IPS-20b (cell line): ENCODE data around the gene VPS13D.
A peak's percentile ranks its signal among the peaks of the same experiment; 100 is the strongest.

Experiments used
- H3K27ac ChIP-seq: one replicate; pipeline ENCODE4 v1.5.1; 2013; ENCODE audit warnings: low read length
- H3K27me3 ChIP-seq: 2 replicates; pipeline ENCODE4 v1.6.1; 2013; ENCODE audit warnings: mild to moderate bottlenecking, low read length, inconsistent platforms; ENCODE audit not compliant: insufficient read depth
- H3K36me3 ChIP-seq: 2 replicates; pipeline ENCODE4 v1.6.1; 2013; ENCODE audit warnings: low read depth, mild to moderate bottlenecking, inconsistent platforms, low read length, moderate library complexity; ENCODE audit not compliant: insufficient read depth
- H3K4me1 ChIP-seq: 2 replicates; pipeline ENCODE4 v1.6.1; 2013; ENCODE audit warnings: mild to moderate bottlenecking, control low read depth, inconsistent platforms, low read length, moderate library complexity; ENCODE audit not compliant: insufficient read depth
- H3K4me3 ChIP-seq: 2 replicates; pipeline ENCODE4 v1.5.1; 2013; ENCODE audit warnings: mild to moderate bottlenecking, low read length, inconsistent platforms
- H3K9ac ChIP-seq: 2 replicates; pipeline ENCODE4 v1.6.1; 2013; ENCODE audit warnings: low read depth, mild to moderate bottlenecking, inconsistent platforms, low read length, moderate library complexity
- H3K9me3 ChIP-seq: 2 replicates; pipeline ENCODE4 v1.6.1; 2013; ENCODE audit warnings: mild to moderate bottlenecking, low read depth, low read length, inconsistent platforms; ENCODE audit not compliant: insufficient read depth

VPS13D gene, protein sequence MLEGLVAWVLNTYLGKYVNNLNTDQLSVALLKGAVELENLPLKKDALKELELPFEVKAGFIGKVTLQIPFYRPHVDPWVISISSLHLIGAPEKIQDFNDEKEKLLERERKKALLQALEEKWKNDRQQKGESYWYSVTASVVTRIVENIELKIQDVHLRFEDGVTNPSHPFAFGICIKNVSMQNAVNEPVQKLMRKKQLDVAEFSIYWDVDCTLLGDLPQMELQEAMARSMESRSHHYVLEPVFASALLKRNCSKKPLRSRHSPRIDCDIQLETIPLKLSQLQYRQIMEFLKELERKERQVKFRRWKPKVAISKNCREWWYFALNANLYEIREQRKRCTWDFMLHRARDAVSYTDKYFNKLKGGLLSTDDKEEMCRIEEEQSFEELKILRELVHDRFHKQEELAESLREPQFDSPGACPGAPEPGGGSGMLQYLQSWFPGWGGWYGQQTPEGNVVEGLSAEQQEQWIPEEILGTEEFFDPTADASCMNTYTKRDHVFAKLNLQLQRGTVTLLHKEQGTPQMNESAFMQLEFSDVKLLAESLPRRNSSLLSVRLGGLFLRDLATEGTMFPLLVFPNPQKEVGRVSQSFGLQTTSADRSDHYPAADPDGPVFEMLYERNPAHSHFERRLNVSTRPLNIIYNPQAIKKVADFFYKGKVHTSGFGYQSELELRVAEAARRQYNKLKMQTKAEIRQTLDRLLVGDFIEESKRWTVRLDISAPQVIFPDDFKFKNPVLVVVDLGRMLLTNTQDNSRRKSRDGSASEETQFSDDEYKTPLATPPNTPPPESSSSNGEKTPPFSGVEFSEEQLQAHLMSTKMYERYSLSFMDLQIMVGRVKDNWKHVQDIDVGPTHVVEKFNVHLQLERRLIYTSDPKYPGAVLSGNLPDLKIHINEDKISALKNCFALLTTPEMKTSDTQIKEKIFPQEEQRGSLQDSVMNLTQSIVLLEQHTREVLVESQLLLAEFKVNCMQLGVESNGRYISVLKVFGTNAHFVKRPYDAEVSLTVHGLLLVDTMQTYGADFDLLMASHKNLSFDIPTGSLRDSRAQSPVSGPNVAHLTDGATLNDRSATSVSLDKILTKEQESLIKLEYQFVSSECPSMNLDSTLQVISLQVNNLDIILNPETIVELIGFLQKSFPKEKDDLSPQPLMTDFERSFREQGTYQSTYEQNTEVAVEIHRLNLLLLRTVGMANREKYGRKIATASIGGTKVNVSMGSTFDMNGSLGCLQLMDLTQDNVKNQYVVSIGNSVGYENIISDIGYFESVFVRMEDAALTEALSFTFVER (N-terminal part only)

DNA sequence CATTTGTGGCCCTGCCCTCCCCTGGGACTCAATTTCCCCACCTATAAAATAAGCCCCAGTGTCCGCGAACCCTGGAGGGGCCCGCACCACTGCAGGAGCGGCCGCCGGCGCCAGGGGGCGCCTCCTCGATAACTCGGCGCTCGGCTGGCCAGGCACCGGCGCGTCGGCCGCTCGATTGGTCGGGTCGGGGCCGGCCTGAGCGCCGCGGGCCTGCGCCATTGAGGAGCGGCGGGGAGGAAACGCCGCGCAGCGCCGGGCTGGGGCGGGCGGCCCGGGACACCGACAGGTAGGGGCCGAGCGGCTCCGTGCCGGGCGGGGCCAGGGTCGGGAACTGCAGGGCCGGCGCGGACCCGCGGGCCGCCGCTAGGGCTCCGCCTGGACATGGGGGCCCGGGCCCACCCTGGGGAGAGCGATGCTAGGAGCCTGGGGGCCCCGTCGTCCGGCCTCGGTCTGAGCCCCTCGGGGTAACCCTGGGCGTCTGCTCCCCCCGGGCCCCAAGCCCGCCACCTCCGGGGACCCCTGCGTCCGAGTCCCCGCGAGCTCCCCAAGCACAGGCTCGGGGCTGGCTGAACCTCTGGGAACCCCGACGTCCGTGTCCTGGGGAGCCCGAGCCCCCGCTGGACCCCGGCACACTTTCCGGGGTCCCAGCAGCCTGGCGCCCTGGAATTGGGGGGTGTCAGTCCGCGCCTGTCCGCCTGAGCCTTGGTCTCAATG is at the start of gene VPS13D:
Gene VPS13D, plus strand, starts transcription at position 196 of the 714 bp plus-strand sequence. CDS start 4,237 bp downstream, outside the sequence.
- peak within 1 kb of the TSS; percentile 91 for H3K4me3 ChIP-seq
- H3K9ac ChIP-seq, result peak within 1 kb of the TSS; percentile 72; the same call in 1 of the 2 replicates
- peaks cover 7% of the 10 kb centered on the region for H3K36me3 ChIP-seq
- H3K4me1 ChIP-seq, result peaks cover 10% of the 10 kb centered on the region
- H3K27ac ChIP-seq, result no peak within 1 kb of the TSS
- no peaks in the 10 kb centered on the region for H3K9me3 ChIP-seq
- H3K27me3 ChIP-seq, result no peaks in the 10 kb centered on the region

DNA sequence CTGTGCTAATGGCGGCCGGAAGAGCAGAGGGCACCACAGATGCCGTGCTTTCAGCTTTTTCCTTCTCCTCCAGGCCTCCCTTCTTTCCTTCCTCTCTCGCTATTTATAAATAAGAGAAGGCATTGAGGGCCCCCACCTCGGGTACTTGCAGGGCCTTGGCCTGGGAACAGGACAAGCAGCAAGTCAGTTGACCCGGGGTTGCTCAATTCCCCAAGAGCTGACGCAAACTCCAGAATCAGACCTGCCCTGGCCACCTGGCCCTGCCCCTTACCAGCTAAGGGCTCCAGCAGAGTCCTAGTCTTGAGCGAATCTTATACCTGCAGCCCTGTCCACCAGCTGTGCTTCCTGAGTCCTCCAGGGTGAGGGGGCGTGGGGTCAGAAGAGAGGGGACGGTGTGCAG is 49.5 kb upstream of the VPS13D start:
- Histone ChIP-seq H3K4me1 (peaks cover 5% of the 10 kb centered on the region; the same call in 1 of the 2 replicates), H3K9ac (no peak overlapping the region), H3K27me3 (no peaks in the 10 kb centered on the region), H3K27ac (no peak overlapping the region), H3K9me3 (no peaks in the 10 kb centered on the region; the same call in 1 of the 2 replicates), H3K4me3 (no peak overlapping the region), H3K36me3 (no peaks in the 10 kb centered on the region)

DNA sequence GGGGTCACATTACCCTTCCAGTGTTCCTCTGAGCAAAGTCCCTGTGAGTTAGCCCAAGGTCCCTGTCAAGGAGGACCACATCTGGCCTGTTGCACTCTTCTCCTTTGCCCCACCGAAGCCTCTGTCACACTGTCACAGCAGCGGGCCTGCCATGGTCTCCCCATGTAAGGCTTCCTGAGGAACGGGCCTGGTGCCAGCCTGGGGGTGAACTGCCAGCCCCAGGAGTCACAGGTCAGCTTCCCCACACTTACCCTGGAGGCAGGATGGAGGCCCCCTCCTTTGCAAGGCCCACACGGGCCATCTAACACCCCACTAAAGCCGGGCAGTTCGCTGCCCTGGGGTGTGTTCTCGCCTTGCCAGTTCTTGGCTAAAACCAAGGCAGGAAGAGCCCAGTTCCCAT is 48.9 kb upstream of the VPS13D start:
- no peaks in the 10 kb centered on the region for H3K27me3 ChIP-seq
- H3K27ac ChIP-seq, result no peak overlapping the region
- peaks cover 5% of the 10 kb centered on the region; the same call in 1 of the 2 replicates for H3K4me1 ChIP-seq
- H3K4me3 ChIP-seq, result no peak overlapping the region
- no peak overlapping the region for H3K9ac ChIP-seq
- no peaks in the 10 kb centered on the region; the same call in 1 of the 2 replicates for H3K9me3 ChIP-seq
- H3K36me3 ChIP-seq, result no peaks in the 10 kb centered on the region

DNA sequence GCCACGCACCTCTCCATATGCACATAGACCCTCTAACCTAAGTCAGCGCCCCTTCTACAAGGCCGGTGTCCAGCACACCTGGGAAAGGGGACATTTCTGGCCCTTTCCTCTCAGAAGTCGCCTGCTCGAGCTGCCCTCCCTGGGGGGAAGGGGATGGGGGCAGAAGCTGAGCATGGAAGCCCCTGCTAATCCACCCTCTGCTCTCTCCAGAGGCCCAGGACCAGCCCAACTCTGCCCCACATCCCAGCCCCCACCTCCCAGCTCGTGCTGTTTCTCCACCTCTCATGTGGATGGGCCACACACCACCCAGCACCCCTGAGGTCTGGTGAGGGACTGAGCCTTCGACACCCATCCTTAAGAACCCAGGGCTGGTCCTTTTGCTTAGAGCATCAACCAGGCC is 48.3 kb upstream of the VPS13D start:
- no peaks in the 10 kb centered on the region for H3K27me3 ChIP-seq
- peaks cover 5% of the 10 kb centered on the region; the same call in 1 of the 2 replicates for H3K4me1 ChIP-seq
- no peak overlapping the region for H3K4me3 ChIP-seq
- H3K9me3 ChIP-seq, result no peaks in the 10 kb centered on the region; the same call in 1 of the 2 replicates
- H3K36me3 ChIP-seq, result no peaks in the 10 kb centered on the region
- no peak overlapping the region for H3K9ac ChIP-seq
- H3K27ac ChIP-seq, result no peak overlapping the region

DNA sequence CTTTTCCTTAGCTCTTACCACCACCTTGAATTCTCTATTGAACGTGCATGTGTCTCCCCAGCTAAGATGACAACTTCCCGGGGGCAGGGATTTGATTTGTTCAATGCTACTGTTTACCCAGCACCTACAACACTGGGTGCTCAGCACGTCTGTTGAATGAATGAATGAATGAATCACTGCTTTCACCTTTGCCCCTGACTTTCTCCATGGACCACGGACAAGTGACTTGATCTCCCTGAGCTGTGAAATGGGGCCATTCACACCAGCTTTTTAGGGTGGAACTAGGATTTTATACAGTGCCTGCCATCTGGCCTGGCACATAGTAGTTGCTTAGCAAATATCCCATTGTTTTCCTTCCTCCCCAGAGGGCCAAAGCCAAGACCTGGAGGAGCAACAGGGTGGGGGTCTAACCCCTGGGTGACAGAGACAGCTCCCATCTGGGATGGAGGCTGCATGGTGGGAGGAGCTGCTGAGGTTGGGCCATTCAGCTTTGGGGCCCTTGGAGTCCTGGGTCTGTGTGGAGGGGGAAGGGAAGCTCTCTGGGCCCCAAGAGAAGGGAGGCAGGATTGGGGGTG is 47.3 kb upstream of the VPS13D start:
- H3K36me3 ChIP-seq, result no peaks in the 10 kb centered on the region
- no peaks in the 10 kb centered on the region for H3K27me3 ChIP-seq
- H3K4me1 ChIP-seq, result peaks cover 5% of the 10 kb centered on the region; the same call in 1 of the 2 replicates

DNA sequence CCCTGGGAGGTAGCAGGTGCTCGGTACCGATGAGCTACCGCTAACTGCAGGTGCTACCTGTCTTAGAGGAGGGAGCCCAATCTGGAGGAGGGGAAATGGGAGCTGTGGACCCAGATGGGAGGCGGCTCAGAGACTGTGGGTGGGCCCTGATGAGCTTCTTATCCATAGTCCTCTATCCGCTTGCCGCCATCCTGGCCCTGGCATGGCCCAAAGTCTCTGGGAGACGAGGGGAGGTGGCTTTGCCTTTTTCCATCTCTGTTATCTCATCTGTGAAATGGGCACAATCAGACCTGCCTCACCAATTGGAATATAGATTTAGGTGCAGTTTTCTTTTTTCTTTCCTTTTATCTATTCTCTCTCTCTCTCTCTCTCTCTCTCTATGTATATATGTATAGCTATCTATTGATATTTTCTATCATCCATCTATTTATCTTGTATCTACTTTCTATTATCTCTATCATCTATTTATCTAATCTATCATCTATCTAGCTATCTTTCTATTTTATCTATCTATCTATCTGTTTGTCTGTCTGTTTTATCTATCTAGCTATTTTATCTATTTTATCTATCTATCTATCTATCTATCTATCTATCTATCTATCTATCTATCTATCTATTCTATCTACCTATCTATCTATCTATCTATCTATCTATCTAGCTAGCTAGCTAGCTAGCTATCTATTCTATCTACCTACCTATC is 46.6 kb upstream of the VPS13D start:
- H3K27me3 ChIP-seq, result no peaks in the 10 kb centered on the region
- no peaks in the 10 kb centered on the region for H3K36me3 ChIP-seq
- H3K4me3 ChIP-seq, result no peak overlapping the region
- H3K27ac ChIP-seq, result no peak overlapping the region
- H3K9me3 ChIP-seq, result no peaks in the 10 kb centered on the region; the same call in 1 of the 2 replicates
- H3K4me1 ChIP-seq, result peaks cover 5% of the 10 kb centered on the region; the same call in 1 of the 2 replicates
- no peak overlapping the region for H3K9ac ChIP-seq

More for the DNA sequence above, 47.3 kb upstream of the VPS13D start:
- no peak overlapping the region for H3K27ac ChIP-seq
- no peak overlapping the region for H3K4me3 ChIP-seq
- no peak overlapping the region for H3K9ac ChIP-seq
- no peaks in the 10 kb centered on the region; the same call in 1 of the 2 replicates for H3K9me3 ChIP-seq

DNA sequence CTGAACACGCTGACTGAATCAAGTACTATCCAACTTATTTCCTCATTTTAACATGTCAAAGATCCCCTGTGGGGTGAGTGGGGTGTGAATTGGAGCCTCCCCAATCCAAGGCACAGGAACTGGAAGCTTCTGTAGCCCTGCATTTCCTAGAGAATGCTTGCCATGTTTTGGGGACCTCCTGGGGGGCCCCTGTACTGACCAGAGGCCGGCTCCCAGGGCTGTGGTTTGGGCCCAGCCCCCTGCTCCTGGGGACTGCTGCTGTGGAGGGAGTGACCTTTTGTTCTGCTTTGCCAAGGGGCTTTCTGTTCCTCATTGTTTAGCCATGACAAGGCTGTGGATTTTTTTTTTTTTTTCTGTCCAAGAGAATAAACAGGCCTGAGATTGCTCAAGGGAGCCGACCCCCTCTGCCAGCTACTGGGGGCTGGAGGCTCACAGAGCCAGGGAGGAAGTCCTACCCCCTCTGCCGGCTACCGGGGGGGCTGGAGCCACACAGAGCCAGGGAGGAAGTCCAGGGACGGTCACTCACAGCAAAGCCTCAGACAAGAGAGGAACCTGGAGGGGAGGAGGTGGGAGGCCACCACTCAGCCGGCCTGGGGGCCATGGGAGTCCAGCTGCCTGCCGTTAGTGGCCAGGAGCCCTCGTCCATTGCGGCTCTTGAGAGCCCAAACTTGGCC is 45.7 kb upstream of the VPS13D start:
- Histone ChIP-seq H3K27me3 (no peaks in the 10 kb centered on the region), H3K4me3 (no peak overlapping the region), H3K9me3 (no peaks in the 10 kb centered on the region; the same call in 1 of the 2 replicates), H3K9ac (peak overlapping the region; percentile 21; the same call in 1 of the 2 replicates), H3K4me1 (peaks cover 12% of the 10 kb centered on the region; the same call in 1 of the 2 replicates), H3K27ac (peak overlapping the region; percentile 71), H3K36me3 (no peaks in the 10 kb centered on the region)

DNA sequence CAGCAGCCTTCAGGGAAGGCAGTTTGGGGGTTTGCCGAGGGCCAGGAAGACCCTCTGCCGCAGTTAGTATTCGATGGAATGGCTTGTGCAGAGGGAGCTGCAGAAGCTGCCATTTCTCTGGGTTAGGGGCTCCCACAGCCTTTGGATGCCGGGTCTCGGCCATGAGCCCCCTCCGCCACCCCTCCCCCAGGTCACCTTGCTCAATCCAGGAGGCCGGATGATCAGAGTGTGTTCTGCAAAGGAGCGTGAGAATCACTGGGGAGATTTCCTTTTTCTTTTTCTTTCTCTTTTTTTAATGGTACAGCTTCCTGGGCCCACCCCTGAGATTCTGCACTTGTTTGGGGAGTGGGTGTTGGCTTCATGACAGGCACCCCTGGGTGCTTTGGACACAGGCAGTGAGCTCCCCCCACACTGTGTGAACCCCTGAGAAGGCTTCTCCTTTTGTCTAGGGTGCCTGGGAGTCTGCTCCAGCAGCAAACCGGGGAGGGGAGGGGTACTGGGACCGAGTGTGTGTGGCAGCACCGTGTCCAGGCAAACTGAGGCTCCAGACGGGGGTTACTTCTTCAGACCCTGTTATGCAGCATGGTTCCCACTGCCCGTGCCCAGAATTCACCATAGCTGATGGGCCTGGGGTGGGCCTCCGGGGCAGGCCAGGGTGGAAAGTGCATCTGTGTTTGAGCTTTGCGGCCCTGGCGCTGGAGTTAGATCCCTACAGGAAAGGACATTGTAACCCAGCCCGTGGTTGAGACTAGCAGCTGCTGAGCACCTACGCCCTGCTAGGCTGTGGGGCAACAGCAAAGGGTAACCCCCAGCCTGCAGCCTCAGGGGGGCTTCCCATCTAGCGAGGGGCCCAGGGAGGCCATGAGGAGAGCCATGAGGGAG is 44.6 kb upstream of the VPS13D start:
- H3K4me1 ChIP-seq, result peaks cover 13% of the 10 kb centered on the region; the same call in 1 of the 2 replicates
- no peaks in the 10 kb centered on the region for H3K27me3 ChIP-seq
- H3K9me3 ChIP-seq, result no peaks in the 10 kb centered on the region; the same call in 1 of the 2 replicates
- H3K27ac ChIP-seq, result no peak overlapping the region
- no peak overlapping the region for H3K4me3 ChIP-seq
- no peak overlapping the region for H3K9ac ChIP-seq
- no peaks in the 10 kb centered on the region for H3K36me3 ChIP-seq
